GM12878 (cell line): Measurements from ENCODE around the gene WWOX. TPM values are rescaled to one million over a fixed set of nuclear protein-coding genes. Genes with fewer than 3 reads are reported as not detected.

Source experiments
- ATAC-seq: fragments of 200-7000 bp; cut with Tn5 transposase; 3 replicates; pipeline ENCODE4 v1.9.1; 2020; ENCODE audit warnings: mild to moderate bottlenecking, moderate library complexity
- BruUV-seq: library from RNA; stranded (reverse); fragments of 400-500 nt; replicated peaks from 2 replicates; lab custom pipeline; 2021; lab: Mats Ljungman, UMichigan
- CTCF ChIA-PET: fragments of 300-600 bp; sonication (Branson Sonifier 250); formaldehyde crosslinking; extraction: SDS; loops from one replicate; lab custom pipeline; 2021; ENCODE audit warnings: inconsistent platforms; lab: Yijun Ruan, JAX
- POLR2A ChIA-PET: fragments of 350-600 bp; formaldehyde crosslinking; extraction: SDS; loops from one replicate; lab custom pipeline; 2021; ENCODE audit warnings: inconsistent platforms; lab: Charles Lee
- RAD21 ChIA-PET: fragments of 300-600 bp; sonication (Branson Sonifier 250); formaldehyde crosslinking; loops from one replicate; lab custom pipeline; 2023; ENCODE audit warnings: antibody characterized with exemption; ENCODE audit not compliant: unreplicated experiment; lab: Charles Lee
- SMC1A ChIA-PET: fragments of 300-600 bp; sonication (Branson Sonifier 250); formaldehyde crosslinking; loops from one replicate; lab custom pipeline; 2023; ENCODE audit not compliant: unreplicated experiment, uncharacterized antibody; lab: Charles Lee
- DNase-seq: peaks from one replicate; pipeline ENCODE4 v3.0.0-alpha.2; 2011; ENCODE audit warnings: low read depth, low spot score
- FAIRE-seq: peaks from 3 replicates; lab custom pipeline; 2011; peaks lifted over from hg19 to GRCh38; lab: Jason Lieb, UNC
- H2AFZ ChIP-seq: 2 replicates; pipeline ENCODE4 v1.6.0; 2011; ENCODE audit warnings: low read depth, low read length, control low read depth; ENCODE audit not compliant: control insufficient read depth
- H3K27ac ChIP-seq: 2 replicates; pipeline ENCODE4 v1.5.1; 2011; ENCODE audit warnings: control low read depth; ENCODE audit not compliant: control insufficient read depth, insufficient read depth
- H3K27me3 ChIP-seq, 2 experiments: replicated peaks in 1 of 2; 2 replicates each; pipeline versions ENCODE4 v1.6.0 to v1.6.1; 2011; ENCODE audit warnings: low read length in 1 of 2; ENCODE audit not compliant: control insufficient read depth in 2 of 2, insufficient read depth in 2 of 2
- H3K36me3 ChIP-seq, 2 experiments: 2 replicates each; pipeline ENCODE4 v1.5.1; 2011; ENCODE audit warnings: low read length in 1 of 2; ENCODE audit not compliant: control insufficient read depth in 2 of 2, insufficient read depth in 2 of 2
- H3K4me1 ChIP-seq: 2 replicates; pipeline ENCODE4 v1.6.1; 2011; ENCODE audit warnings: mild to moderate bottlenecking, low read length, moderate library complexity, mixed read lengths; ENCODE audit not compliant: control insufficient read depth, insufficient read depth
- H3K4me2 ChIP-seq: 2 replicates; pipeline ENCODE4 v1.6.0; 2011; ENCODE audit warnings: control low read depth; ENCODE audit not compliant: control insufficient read depth, insufficient read depth
- H3K4me3 ChIP-seq: fragments of 200-600 bp; sonication (generic); 2 replicates; pipeline ENCODE4 v1.5.1; 2016
- H3K79me2 ChIP-seq: 2 replicates; pipeline ENCODE4 v1.6.0; 2011; ENCODE audit warnings: low read length; ENCODE audit not compliant: control insufficient read depth, insufficient read depth
- H3K9ac ChIP-seq: 2 replicates; pipeline ENCODE4 v1.8.0; 2011; ENCODE audit warnings: low read length, control low read depth, mixed read lengths; ENCODE audit not compliant: control insufficient read depth, insufficient read depth
- H3K9me3 ChIP-seq: replicated peaks from 3 replicates; pipeline ENCODE4 v1.5.1; 2011; ENCODE audit warnings: mild to moderate bottlenecking, low read length; ENCODE audit not compliant: control insufficient read depth, insufficient read depth
- H4K20me1 ChIP-seq: 2 replicates; pipeline ENCODE4 v1.6.0; 2011; ENCODE audit not compliant: control insufficient read depth, insufficient read depth
- ATF3 ChIP-seq: IDR thresholded peaks from 2 replicates; pipeline ENCODE4 v1.6.1; 2011; ENCODE audit warnings: low read depth, mild to moderate bottlenecking, low read length, moderate library complexity, borderline replicate concordance; ENCODE audit errors: extremely low read depth
- BCL3 ChIP-seq: IDR thresholded peaks from 2 replicates; pipeline ENCODE4 v1.6.1; 2011; ENCODE audit warnings: borderline replicate concordance, low read depth, mild to moderate bottlenecking, moderate library complexity, low read length; ENCODE audit not compliant: insufficient read depth, poor library complexity, severe bottlenecking
- EGR1 ChIP-seq, 2 experiments: IDR thresholded peaks; 1 replicate in 1 of 2; 2 replicates in 1 of 2; pipeline ENCODE4 v1.6.1; 2011 to 2012; ENCODE audit warnings: low read depth in 2 of 2, low read length in 2 of 2, borderline replicate concordance in 1 of 2, mild to moderate bottlenecking in 1 of 2, moderate library complexity in 1 of 2
- HDAC6 ChIP-seq: fragments of 200-600 bp; sonication (generic); IDR thresholded peaks from one replicate; pipeline ENCODE4 v1.8.0; 2017; ENCODE audit warnings: antibody characterized with exemption; ENCODE audit not compliant: unreplicated experiment
- NFYA ChIP-seq: IDR thresholded peaks from 2 replicates; pipeline ENCODE4 v1.6.1; 2011; ENCODE audit warnings: low read depth, mild to moderate bottlenecking, low read length, improper control_type of control experiment, borderline replicate concordance
- RB1 ChIP-seq: fragments of 450-650 bp; formaldehyde crosslinking; IDR thresholded peaks from 2 replicates; pipeline ENCODE4 v1.6.1; 2017; ENCODE audit warnings: mild to moderate bottlenecking, borderline replicate concordance
- SKIL ChIP-seq: fragments of 450-650 bp; IDR thresholded peaks from 2 replicates; pipeline ENCODE4 v1.6.1; 2017; ENCODE audit warnings: mild to moderate bottlenecking, low read depth, inconsistent platforms; ENCODE audit not compliant: poor library complexity, severe bottlenecking
- SMAD5 ChIP-seq: IDR thresholded peaks from 2 replicates; pipeline ENCODE4 v1.6.1; 2016; ENCODE audit warnings: antibody characterized with exemption, low read depth
- SMARCA5 ChIP-seq: fragments of 450-650 bp; IDR thresholded peaks from 2 replicates; pipeline ENCODE4 v1.6.1; 2017; ENCODE audit warnings: mild to moderate bottlenecking
- STAT3 ChIP-seq: IDR thresholded peaks from 2 replicates; pipeline ENCODE4 v1.6.1; 2011; ENCODE audit warnings: low read depth, low read length, improper control_type of control experiment
- WRNIP1 ChIP-seq: IDR thresholded peaks from 2 replicates; pipeline ENCODE4 v1.6.1; 2011; ENCODE audit warnings: low read depth, low read length, improper control_type of control experiment, borderline replicate concordance
- ZBED1 ChIP-seq: IDR thresholded peaks from 2 replicates; pipeline ENCODE4 v1.6.1; 2016; ENCODE audit warnings: borderline replicate concordance
- ZNF207 ChIP-seq: fragments of 450-650 bp; IDR thresholded peaks from 2 replicates; pipeline ENCODE4 v1.6.1; 2014; ENCODE audit warnings: antibody characterized with exemption, mild to moderate bottlenecking, borderline replicate concordance
- ZNF592 ChIP-seq: fragments of 450-650 bp; IDR thresholded peaks from 2 replicates; pipeline ENCODE4 v1.6.1; 2017; ENCODE audit warnings: mild to moderate bottlenecking, moderate library complexity
- ZZZ3 ChIP-seq: IDR thresholded peaks from 2 replicates; pipeline ENCODE4 v1.6.1; 2011; ENCODE audit warnings: low read depth; ENCODE audit not compliant: control insufficient read depth, insufficient read length
- WGBS: methylation state at CpG from one replicate; pipeline ENCODE4 v1.1.6; 2016; ENCODE audit warnings: low lambda C conversion rate; ENCODE audit not compliant: insufficient replicate concordance, insufficient coverage; ENCODE audit errors: missing lambda C conversion rate; 5-methylcytosine and 5-hydroxymethylcytosine counted together
- in situ Hi-C: fragments of 300-500 bp; cut with MboI; formaldehyde crosslinking; loops from 9 replicates; pipeline ENCODE4 v1.14.3; 2018; ENCODE audit warnings: mixed read lengths
- intact Hi-C: fragments of 100-400 bp; cut with micrococcal nuclease; formaldehyde crosslinking; loops from one replicate; pipeline ENCODE4 v1.14.2; 2022; ENCODE audit not compliant: unreplicated experiment
- polyA plus RNA-seq, 11 experiments: library from polyadenylated mRNA; depleted of rRNA in 4 of 11; unstranded in 6 of 11; stranded (reverse) in 5 of 11; fragments of >200 nt; fragmentation: Nextera tagmentation in 4 of 11; fragmentation: Illumina TruSeq in 1 of 11; extraction: Ambion mirVana in 4 of 11; extraction: Trizol in 1 of 11; gene quantifications; 1 replicate in 1 of 11; 2 replicates in 10 of 11; pipeline versions ENCODE4 v1.2.1 to v1.2.3, GENCODE V29; 2011 to 2016; ENCODE audit warnings: inconsistent platforms in 2 of 11, missing spikeins in 2 of 11, low read depth in 1 of 11
- total RNA-seq, 4 experiments: library from RNA; depleted of rRNA in 3 of 4; stranded (reverse); fragments of >200 nt in 3 of 4; fragmentation: Illumina TruSeq in 1 of 4; extraction: Trizol in 1 of 4; gene quantifications; 2 replicates each; pipeline versions ENCODE4 v1.2.1 to v1.2.3, GENCODE V29; 2013 to 2021

Gene WWOX
- total and polyA plus RNA-seq, 10 of the 15 experiments (the other 5 are each of a cell fraction or from before 2014, with no cell fraction given), result 2.8 to 24.4 (median 17.8) TPM

- TF ChIP-seq ZBED1 (no peak), STAT3 (no peak), WRNIP1 (no peak), HDAC6 (no peak), ZNF207 (no peak)
- TF ChIP-seq, all 136 proteins: peak for 0
Observed at GRCh38 chr16:78490847-78491246, 391.4 kb downstream of the WWOX start (continued).

- ATAC-seq (no peak), FAIRE-seq (no peak)
- intact Hi-C loops, result no loop called here
- TF ChIP-seq ZZZ3 (no peak), EGR1 (IDR thresholded peaks at IDR 0.05; ENCODE audit: borderline replicate concordance in 1 of 2, low read depth in 2 of 2, low read length in 2 of 2) (no peak), NFYA (no peak), SKIL (no peak), BCL3 (no peak), ZNF592 (no peak), ATF3 (no peak), STAT3 (no peak), SMARCA5 (no peak), SMAD5 (no peak), RB1 (no peak)
Observed at GRCh38 chr16:78493573-78493972, 394.1 kb downstream of the WWOX start.

More at GRCh38 chr16:78493573-78493972, 394.1 kb downstream of the WWOX start:
- H3K4me3 ChIP-seq, result no peak overlapping the region
- ChIA-PET SMC1A (no interaction called here), CTCF (no interaction called here), POLR2A (no interaction called here), RAD21 (no interaction called here)
- H3K9me3 ChIP-seq, result no peaks in the 10 kb centered on the region
- no peak overlapping the region for H3K9ac ChIP-seq
- no peaks in the 10 kb centered on the region for H4K20me1 ChIP-seq
- no peak overlapping the region for H3K4me2 ChIP-seq
- H3K27ac ChIP-seq, result no peak overlapping the region
- no peaks in the 10 kb centered on the region for H3K27me3 ChIP-seq
- in situ Hi-C loops, result no loop called here
- BruUV-seq, result no TSS peak
- H3K79me2 ChIP-seq, result no peaks in the 10 kb centered on the region
- 67% methylated on average over 8 of the region's 8 CpGs for WGBS
- H3K4me1 ChIP-seq, result no peaks in the 10 kb centered on the region
- no peak for DNase-seq
- H2AFZ ChIP-seq, result no peak overlapping the region
- H3K36me3 ChIP-seq, result no peaks in the 10 kb centered on the region
